IMR-90 (cell line): ENCODE measurements around the gene NOL4L. TPM values are rescaled to one million over a fixed set of nuclear protein-coding genes. Genes with fewer than 3 reads are reported as not detected.

Experiments used
- ATAC-seq: fragments of 200-7000 bp; cut with Tn5 transposase; 2 replicates; pipeline ENCODE4 v1.9.1; 2020; ENCODE audit warnings: low read depth, mild to moderate bottlenecking, moderate library complexity
- BruUV-seq: library from RNA; stranded (reverse); fragments of 400-500 nt; replicated peaks from 2 replicates; lab custom pipeline; 2021; lab: Mats Ljungman, UMichigan
- CTCF ChIA-PET: fragments of 300-600 bp; formaldehyde crosslinking; extraction: SDS; loops from one replicate; lab custom pipeline; 2021; ENCODE audit warnings: antibody characterized with exemption; lab: Yijun Ruan, JAX
- POLR2A ChIA-PET: fragments of 300-600 bp; sonication (Branson Sonifier 250); formaldehyde crosslinking; loops from one replicate; lab custom pipeline; 2022; ENCODE audit warnings: antibody characterized with exemption; ENCODE audit not compliant: unreplicated experiment; lab: Charles Lee
- DNase-seq: peaks from one replicate; pipeline ENCODE4 v3.0.0; 2013
- H2AFZ ChIP-seq: replicated peaks from 2 replicates; pipeline ENCODE3; 2013; ENCODE audit warnings: low read length, mild to moderate bottlenecking; ENCODE audit not compliant: poor library complexity
- H2AK5ac ChIP-seq: 2 replicates; pipeline ENCODE4 v1.6.1; 2013; ENCODE audit warnings: low read depth, low read length, inconsistent platforms
- H2AK9ac ChIP-seq: replicated peaks from 2 replicates; pipeline ENCODE3; 2013; ENCODE audit warnings: mild to moderate bottlenecking, low read depth, low read length, moderate library complexity; ENCODE audit not compliant: poor library complexity
- H2BK120ac ChIP-seq: 2 replicates; pipeline ENCODE4 v1.6.1; 2013; ENCODE audit warnings: low read depth, low read length, inconsistent platforms
- H2BK15ac ChIP-seq: 3 replicates; pipeline ENCODE4 v1.6.1; 2013; ENCODE audit warnings: low read depth, low read length, inconsistent platforms
- H2BK20ac ChIP-seq: 2 replicates; pipeline ENCODE4 v1.6.1; 2013; ENCODE audit warnings: low read depth, mild to moderate bottlenecking, inconsistent platforms, low read length, moderate library complexity
- H2BK5ac ChIP-seq: 2 replicates; pipeline ENCODE4 v1.6.1; 2013; ENCODE audit warnings: mild to moderate bottlenecking, low read depth, low read length, inconsistent platforms; ENCODE audit not compliant: poor library complexity, severe bottlenecking
- H3K14ac ChIP-seq: replicated peaks from 2 replicates; pipeline ENCODE4 v1.6.1; 2013; ENCODE audit warnings: low read depth, low read length, inconsistent platforms
- H3K18ac ChIP-seq: 2 replicates; pipeline ENCODE4 v1.6.1; 2013; ENCODE audit warnings: low read depth, low read length, control low read depth
- H3K23ac ChIP-seq: 2 replicates; pipeline ENCODE4 v1.6.1; 2013; ENCODE audit warnings: low read depth, low read length, inconsistent platforms
- H3K27ac ChIP-seq: 2 replicates; pipeline ENCODE4 v1.5.1; 2013; ENCODE audit warnings: mild to moderate bottlenecking, control low read depth, low read length; ENCODE audit not compliant: insufficient read depth
- H3K27me3 ChIP-seq: 2 replicates; pipeline ENCODE4 v1.6.1; 2013; ENCODE audit warnings: low read length; ENCODE audit not compliant: control insufficient read depth, insufficient read depth
- H3K36me3 ChIP-seq: 2 replicates; pipeline ENCODE4 v1.6.1; 2013; ENCODE audit warnings: low read length, mixed read lengths; ENCODE audit not compliant: control insufficient read depth, insufficient read depth
- H3K4ac ChIP-seq: 2 replicates; pipeline ENCODE4 v1.6.1; 2013; ENCODE audit warnings: low read depth, low read length, inconsistent platforms
- H3K4me1 ChIP-seq: 2 replicates; pipeline ENCODE4 v1.6.1; 2013; ENCODE audit warnings: low read length, mixed read lengths; ENCODE audit not compliant: control insufficient read depth, insufficient read depth
- H3K4me2 ChIP-seq: 2 replicates; pipeline ENCODE4 v1.6.1; 2013; ENCODE audit warnings: low read depth, mild to moderate bottlenecking, control low read depth, low read length, moderate library complexity
- H3K4me3 ChIP-seq: 2 replicates; pipeline ENCODE4 v1.5.1; 2013; ENCODE audit warnings: low read depth, mild to moderate bottlenecking, control low read depth, low read length, moderate library complexity; ENCODE audit not compliant: insufficient read depth
- H3K56ac ChIP-seq: 2 replicates; pipeline ENCODE4 v1.6.1; 2013; ENCODE audit warnings: low read length, inconsistent platforms; ENCODE audit not compliant: insufficient read depth; ENCODE audit errors: extremely low read depth
- H3K79me1 ChIP-seq, 2 experiments: 2 replicates each; pipeline ENCODE4 v1.6.1; 2013; ENCODE audit warnings: low read length in 2 of 2, inconsistent platforms in 1 of 2, low read depth in 1 of 2
- H3K9ac ChIP-seq: 2 replicates; pipeline ENCODE4 v1.6.1; 2013; ENCODE audit warnings: low read depth, low read length, control low read depth
- H3K9me1 ChIP-seq: 2 replicates; pipeline ENCODE4 v1.6.1; 2013; ENCODE audit warnings: low read length, inconsistent platforms; ENCODE audit not compliant: insufficient read depth
- H3K9me3 ChIP-seq: 2 replicates; pipeline ENCODE4 v1.6.1; 2013; ENCODE audit warnings: low read length; ENCODE audit not compliant: control insufficient read depth, insufficient read depth
- H4K20me1 ChIP-seq: 2 replicates; pipeline ENCODE4 v1.6.1; 2013; ENCODE audit warnings: low read length, inconsistent platforms; ENCODE audit not compliant: insufficient read depth
- H4K5ac ChIP-seq: 2 replicates; pipeline ENCODE4 v1.6.1; 2013; ENCODE audit warnings: mild to moderate bottlenecking, low read depth, low read length, control low read depth
- H4K8ac ChIP-seq, 2 experiments: 2 replicates each; pipeline ENCODE4 v1.6.1; 2013; ENCODE audit warnings: low read depth in 2 of 2, low read length in 2 of 2, control low read depth in 1 of 2, inconsistent platforms in 1 of 2
- H4K91ac ChIP-seq: 2 replicates; pipeline ENCODE4 v1.6.1; 2013; ENCODE audit warnings: low read depth, low read length, inconsistent platforms; ENCODE audit not compliant: insufficient read depth
- BHLHE40 ChIP-seq: fragments of 150-350 bp; IDR thresholded peaks from 2 replicates; pipeline ENCODE4 v1.6.1; 2016; ENCODE audit warnings: mild to moderate bottlenecking, low read depth, low read length
- CEBPB ChIP-seq: IDR thresholded peaks from 2 replicates; pipeline ENCODE4 v1.6.1; 2012; ENCODE audit warnings: low read depth, low read length, improper control_type of control experiment
- CHD1 ChIP-seq: IDR thresholded peaks from 2 replicates; pipeline ENCODE4 v1.6.1; 2012; ENCODE audit warnings: low read depth, low read length, improper control_type of control experiment
- FOS ChIP-seq: fragments of 150-350 bp; IDR thresholded peaks from 2 replicates; pipeline ENCODE4 v1.6.1; 2016; ENCODE audit warnings: low read depth, low read length
- MAZ ChIP-seq: IDR thresholded peaks from 2 replicates; pipeline ENCODE4 v1.6.1; 2012; ENCODE audit warnings: low read depth, mild to moderate bottlenecking, low read length, improper control_type of control experiment, moderate library complexity, borderline replicate concordance
- MXI1 ChIP-seq: IDR thresholded peaks from 2 replicates; pipeline ENCODE4 v1.6.1; 2012; ENCODE audit warnings: low read depth, mild to moderate bottlenecking, low read length, moderate library complexity, borderline replicate concordance
- NFE2L2 ChIP-seq: fragments of 150-350 bp; IDR thresholded peaks from 2 replicates; pipeline ENCODE4 v1.6.1; 2016; ENCODE audit warnings: low read depth, mild to moderate bottlenecking, low read length
- RAD21 ChIP-seq: IDR thresholded peaks from 2 replicates; pipeline ENCODE4 v1.6.1; 2012; ENCODE audit warnings: low read length, improper control_type of control experiment
- RCOR1 ChIP-seq: IDR thresholded peaks from 2 replicates; pipeline ENCODE4 v1.6.1; 2012; ENCODE audit warnings: mild to moderate bottlenecking, low read length, improper control_type of control experiment; ENCODE audit not compliant: insufficient replicate concordance
- RFX5 ChIP-seq: IDR thresholded peaks from 2 replicates; pipeline ENCODE4 v1.8.0; 2012; ENCODE audit warnings: low read depth, mild to moderate bottlenecking, low read length, moderate library complexity
- SMC3 ChIP-seq: fragments of 150-350 bp; IDR thresholded peaks from 2 replicates; pipeline ENCODE4 v1.6.1; 2016; ENCODE audit warnings: low read depth, mild to moderate bottlenecking, antibody characterized with exemption, low read length, moderate library complexity
- WGBS, 2 experiments: methylation state at CpG; one replicate each; pipeline versions ENCODE4 v1.1.5 to v1.1.7; 2013; ENCODE audit warnings: missing lambda C conversion rate in 2 of 2; ENCODE audit not compliant: insufficient read length in 1 of 2; ENCODE audit errors: extremely low coverage in 2 of 2; 5-methylcytosine and 5-hydroxymethylcytosine counted together
- dilution Hi-C: fragments of 300-500 bp; cut with HindIII; formaldehyde crosslinking; loops from one replicate; pipeline ENCODE4 v1.14.3; 2018; ENCODE audit warnings: low sequenced_read_pairs; ENCODE audit not compliant: unreplicated experiment
- in situ Hi-C: fragments of 300-500 bp; cut with MboI; formaldehyde crosslinking; loops from 3 replicates; pipeline ENCODE4 v1.14.3; 2019; ENCODE audit warnings: low sequenced_read_pairs, inconsistent platforms, mixed read lengths
- intact Hi-C: fragments of 100-400 bp; cut with micrococcal nuclease; formaldehyde crosslinking; loops from 2 replicates; pipeline ENCODE4 v1.10.0; 2022
- polyA plus RNA-seq, 3 experiments: library from polyadenylated mRNA; depleted of rRNA; stranded (reverse); fragments of >200 nt; gene quantifications; 2 replicates each; pipeline ENCODE4 v1.2.3, GENCODE V29; 2012; ENCODE audit warnings: low replicate concordance in 1 of 3
- total RNA-seq: library from RNA; depleted of rRNA; stranded (reverse); fragments of >200 nt; gene quantifications from 2 replicates; pipeline ENCODE4 v1.2.3, GENCODE V29; 2012
- TF ChIP-seq, protein P1 (sequence below): fragments of 150-350 bp; IDR thresholded peaks from 2 replicates; pipeline ENCODE4 v1.6.1; 2016; ENCODE audit warnings: low read depth, mild to moderate bottlenecking, low read length, moderate library complexity, borderline replicate concordance
- TF ChIP-seq, protein P2 (sequence below): conservative IDR thresholded peaks from 2 replicates; pipeline ENCODE4 v1.5.1; 2012; ENCODE audit warnings: mild to moderate bottlenecking, low read depth, low read length, improper control_type of control experiment
- TF ChIP-seq, protein P3 (sequence below): fragments of 150-350 bp; IDR thresholded peaks from 2 replicates; pipeline ENCODE4 v1.6.1; 2017; ENCODE audit warnings: mild to moderate bottlenecking, antibody characterized with exemption, low read length, low read depth

The NOL4L gene
- total and polyA plus RNA-seq, 2 of the 4 experiments (the other 2 are of a cell fraction) = 4.7 to 13.3 TPM

DNA sequence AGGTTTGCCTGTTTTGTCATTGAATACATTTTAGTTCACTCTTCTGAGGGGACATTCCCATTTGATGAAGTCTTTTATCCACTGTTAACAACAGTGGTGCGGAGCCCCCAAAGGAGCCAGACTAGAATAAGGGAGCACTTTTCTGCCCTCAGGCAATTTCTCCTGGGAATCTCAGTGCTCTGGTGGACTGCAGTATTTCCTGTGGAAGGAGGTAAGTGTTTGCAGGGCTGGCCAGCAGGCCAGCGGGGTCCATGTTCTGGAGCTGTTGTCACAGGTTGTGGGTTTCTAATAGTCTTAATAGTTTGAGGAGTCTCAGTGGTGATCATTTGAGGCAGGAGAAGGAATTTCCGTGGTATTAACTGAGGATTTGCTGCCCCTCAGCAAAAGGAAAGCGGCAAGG lies 143.5 kb downstream of the NOL4L start:
- H3K27ac ChIP-seq = no peak overlapping the region
- no peak overlapping the region for H2AK9ac ChIP-seq
- no peak overlapping the region for H2BK15ac ChIP-seq
- H3K9ac ChIP-seq = no peak overlapping the region
- H3K9me1 ChIP-seq = peaks cover 42% of the 10 kb centered on the region
- BruUV-seq = no TSS peak
- H3K79me1 ChIP-seq = peaks cover 31 to 90% of the 10 kb centered on the region in 2 experiments; a peak in 3 of 4 replicates
- H3K27me3 ChIP-seq = no peaks in the 10 kb centered on the region
- no peak overlapping the region for H3K4ac ChIP-seq
- TF ChIP-seq SMC3 = no peak
- TF ChIP-seq MXI1 = no peak
- no peak for TF ChIP-seq BHLHE40
- TF ChIP-seq CEBPB = no peak
- no peak for TF ChIP-seq MAZ
- TF ChIP-seq, protein P1, sequence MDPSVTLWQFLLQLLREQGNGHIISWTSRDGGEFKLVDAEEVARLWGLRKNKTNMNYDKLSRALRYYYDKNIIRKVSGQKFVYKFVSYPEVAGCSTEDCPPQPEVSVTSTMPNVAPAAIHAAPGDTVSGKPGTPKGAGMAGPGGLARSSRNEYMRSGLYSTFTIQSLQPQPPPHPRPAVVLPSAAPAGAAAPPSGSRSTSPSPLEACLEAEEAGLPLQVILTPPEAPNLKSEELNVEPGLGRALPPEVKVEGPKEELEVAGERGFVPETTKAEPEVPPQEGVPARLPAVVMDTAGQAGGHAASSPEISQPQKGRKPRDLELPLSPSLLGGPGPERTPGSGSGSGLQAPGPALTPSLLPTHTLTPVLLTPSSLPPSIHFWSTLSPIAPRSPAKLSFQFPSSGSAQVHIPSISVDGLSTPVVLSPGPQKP = no peak
- TF ChIP-seq FOS = no peak
- no peak for TF ChIP-seq RCOR1
- TF ChIP-seq RFX5 = no peak
- no peak for TF ChIP-seq NFE2L2
- TF ChIP-seq, protein P2, sequence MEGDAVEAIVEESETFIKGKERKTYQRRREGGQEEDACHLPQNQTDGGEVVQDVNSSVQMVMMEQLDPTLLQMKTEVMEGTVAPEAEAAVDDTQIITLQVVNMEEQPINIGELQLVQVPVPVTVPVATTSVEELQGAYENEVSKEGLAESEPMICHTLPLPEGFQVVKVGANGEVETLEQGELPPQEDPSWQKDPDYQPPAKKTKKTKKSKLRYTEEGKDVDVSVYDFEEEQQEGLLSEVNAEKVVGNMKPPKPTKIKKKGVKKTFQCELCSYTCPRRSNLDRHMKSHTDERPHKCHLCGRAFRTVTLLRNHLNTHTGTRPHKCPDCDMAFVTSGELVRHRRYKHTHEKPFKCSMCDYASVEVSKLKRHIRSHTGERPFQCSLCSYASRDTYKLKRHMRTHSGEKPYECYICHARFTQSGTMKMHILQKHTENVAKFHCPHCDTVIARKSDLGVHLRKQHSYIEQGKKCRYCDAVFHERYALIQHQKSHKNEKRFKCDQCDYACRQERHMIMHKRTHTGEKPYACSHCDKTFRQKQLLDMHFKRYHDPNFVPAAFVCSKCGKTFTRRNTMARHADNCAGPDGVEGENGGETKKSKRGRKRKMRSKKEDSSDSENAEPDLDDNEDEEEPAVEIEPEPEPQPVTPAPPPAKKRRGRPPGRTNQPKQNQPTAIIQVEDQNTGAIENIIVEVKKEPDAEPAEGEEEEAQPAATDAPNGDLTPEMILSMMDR = no peak
- no peak for TF ChIP-seq CHD1
- no peak for TF ChIP-seq RAD21
- TF ChIP-seq, protein P3, sequence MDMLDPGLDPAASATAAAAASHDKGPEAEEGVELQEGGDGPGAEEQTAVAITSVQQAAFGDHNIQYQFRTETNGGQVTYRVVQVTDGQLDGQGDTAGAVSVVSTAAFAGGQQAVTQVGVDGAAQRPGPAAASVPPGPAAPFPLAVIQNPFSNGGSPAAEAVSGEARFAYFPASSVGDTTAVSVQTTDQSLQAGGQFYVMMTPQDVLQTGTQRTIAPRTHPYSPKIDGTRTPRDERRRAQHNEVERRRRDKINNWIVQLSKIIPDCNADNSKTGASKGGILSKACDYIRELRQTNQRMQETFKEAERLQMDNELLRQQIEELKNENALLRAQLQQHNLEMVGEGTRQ = no peak
- CTCF ChIA-PET = no interaction called here
- dilution Hi-C loops (no loop called here), intact Hi-C loops (no loop called here), in situ Hi-C loops (no loop called here)
- H2AK5ac ChIP-seq = no peak overlapping the region
- no peak for ATAC-seq
- no peak overlapping the region for H3K14ac ChIP-seq
- H4K20me1 ChIP-seq = peaks cover 65% of the 10 kb centered on the region
- POLR2A ChIA-PET = no interaction called here
- H3K4me1 ChIP-seq = peaks cover 9% of the 10 kb centered on the region
- DNase-seq = no peak
- no peak overlapping the region for H3K4me3 ChIP-seq
- no peak overlapping the region for H3K4me2 ChIP-seq
- no peak overlapping the region for H2AFZ ChIP-seq
- H3K56ac ChIP-seq = no peak overlapping the region
- no peak overlapping the region for H4K5ac ChIP-seq
- WGBS, 2 experiments = 82% methylated on average over 2 of the region's 4 CpGs; no CpG with 5 or more reads in 1 of the 2 experiments
- H3K9me3 ChIP-seq = no peaks in the 10 kb centered on the region
- no peak overlapping the region for H2BK20ac ChIP-seq
- no peak overlapping the region for H4K8ac ChIP-seq
- no peak overlapping the region for H2BK5ac ChIP-seq
- no peak overlapping the region for H3K23ac ChIP-seq
- no peak overlapping the region for H3K18ac ChIP-seq
- H3K36me3 ChIP-seq = peaks cover 58% of the 10 kb centered on the region
- no peak overlapping the region for H2BK120ac ChIP-seq
- H4K91ac ChIP-seq = no peak overlapping the region
